Prostate gland (tissue), 2 donors: ENCODE measurements around the gene EPB41L2.

ENCODE experiments used
- POLR2A ChIP-seq: fragments of 450-650 bp; IDR thresholded peaks from one replicate; pipeline ENCODE4 v1.6.1; 2016; ENCODE audit warnings: antibody characterized with exemption, mild to moderate bottlenecking
- POLR2AphosphoS5 ChIP-seq: sonication (generic); formaldehyde crosslinking; IDR thresholded peaks from one replicate; pipeline ENCODE4 v1.6.1; 2017; ENCODE audit warnings: antibody characterized with exemption
- TF ChIP-seq, protein P1 (sequence below), 4 experiments: fragments of 200-600 bp in 2 of 4; fragments of 450-650 bp in 2 of 4; sonication (generic) in 2 of 4; IDR thresholded peaks; 1 replicate in 3 of 4; 2 replicates in 1 of 4; pipeline ENCODE4 v1.5.1; 2016 to 2019; ENCODE audit warnings: antibody characterized with exemption in 4 of 4, mild to moderate bottlenecking in 2 of 4, moderate library complexity in 2 of 4

- TF ChIP-seq, protein P1, sequence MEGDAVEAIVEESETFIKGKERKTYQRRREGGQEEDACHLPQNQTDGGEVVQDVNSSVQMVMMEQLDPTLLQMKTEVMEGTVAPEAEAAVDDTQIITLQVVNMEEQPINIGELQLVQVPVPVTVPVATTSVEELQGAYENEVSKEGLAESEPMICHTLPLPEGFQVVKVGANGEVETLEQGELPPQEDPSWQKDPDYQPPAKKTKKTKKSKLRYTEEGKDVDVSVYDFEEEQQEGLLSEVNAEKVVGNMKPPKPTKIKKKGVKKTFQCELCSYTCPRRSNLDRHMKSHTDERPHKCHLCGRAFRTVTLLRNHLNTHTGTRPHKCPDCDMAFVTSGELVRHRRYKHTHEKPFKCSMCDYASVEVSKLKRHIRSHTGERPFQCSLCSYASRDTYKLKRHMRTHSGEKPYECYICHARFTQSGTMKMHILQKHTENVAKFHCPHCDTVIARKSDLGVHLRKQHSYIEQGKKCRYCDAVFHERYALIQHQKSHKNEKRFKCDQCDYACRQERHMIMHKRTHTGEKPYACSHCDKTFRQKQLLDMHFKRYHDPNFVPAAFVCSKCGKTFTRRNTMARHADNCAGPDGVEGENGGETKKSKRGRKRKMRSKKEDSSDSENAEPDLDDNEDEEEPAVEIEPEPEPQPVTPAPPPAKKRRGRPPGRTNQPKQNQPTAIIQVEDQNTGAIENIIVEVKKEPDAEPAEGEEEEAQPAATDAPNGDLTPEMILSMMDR (IDR thresholded peaks at IDR 0.05) = no peak
- TF ChIP-seq POLR2A (no peak), POLR2AphosphoS5 (no peak)
Observed at GRCh38 chr6:130964289-130964688, 98.8 kb downstream of the EPB41L2 start.
